K562 (cell line): ENCODE results near the gene HPSE2. TPM values are rescaled to one million over a fixed set of nuclear protein-coding genes. Genes with fewer than 3 reads are reported as not detected.

ENCODE experiments used
- ATAC-seq: fragments of 200-7000 bp; cut with Tn5 transposase; 3 replicates; pipeline ENCODE4 v1.9.1; 2020; ENCODE audit warnings: moderate library complexity
- BruUV-seq: library from RNA; stranded (reverse); fragments of 400-500 nt; replicated peaks from 2 replicates; lab custom pipeline; 2021; lab: Mats Ljungman, UMichigan
- CTCF ChIA-PET: fragments of 300-600 bp; formaldehyde crosslinking; extraction: SDS; loops from one replicate; lab custom pipeline; 2021; ENCODE audit warnings: low intra/inter-chr PET ratio; lab: Yijun Ruan, JAX
- POLR2A ChIA-PET: fragments of 300-600, 350-650 bp; sonication (Branson Sonifier 250); formaldehyde crosslinking; extraction: SDS; loops from one replicate; lab custom pipeline; 2021; ENCODE audit warnings: antibody characterized with exemption, inconsistent platforms; lab: Yijun Ruan, JAX
- DNase-seq, 4 experiments: peaks; one replicate each; pipeline versions ENCODE4 v3.0.0 to v3.0.0-alpha.2; 2011 to 2018; ENCODE audit warnings: low spot score in 3 of 4, mixed read lengths in 3 of 4; ENCODE audit errors: extremely low read depth in 1 of 4
- FAIRE-seq: peaks from 2 replicates; lab custom pipeline; 2011; peaks lifted over from hg19 to GRCh38; lab: Jason Lieb, UNC
- H2AFZ ChIP-seq: 2 replicates; pipeline ENCODE4 v1.6.0; 2011; ENCODE audit warnings: low read depth, low read length, control low read depth, inconsistent platforms
- H3K27ac ChIP-seq: fragments of 200-600 bp; 3 replicates; pipeline ENCODE4 v1.8.0; 2011; ENCODE audit warnings: low read depth, mild to moderate bottlenecking, control low read depth, inconsistent platforms, low read length, moderate library complexity, mixed read lengths; ENCODE audit errors: extremely low read depth
- H3K27me3 ChIP-seq, 2 experiments: fragments of 300-600 bp in 1 of 2; 2 replicates in 1 of 2; 3 replicates in 1 of 2; pipeline versions ENCODE4 v1.6.0 to v1.8.0; 2011; ENCODE audit warnings: inconsistent platforms in 2 of 2, low read length in 2 of 2, mild to moderate bottlenecking in 1 of 2, mixed read lengths in 1 of 2, moderate library complexity in 1 of 2; ENCODE audit not compliant: control insufficient read depth in 2 of 2, insufficient read depth in 2 of 2
- H3K36me3 ChIP-seq: fragments of 300-600 bp; 3 replicates; pipeline ENCODE4 v1.8.0; 2011; ENCODE audit warnings: mild to moderate bottlenecking, low read length, inconsistent platforms; ENCODE audit not compliant: control insufficient read depth, insufficient read depth
- H3K4me1 ChIP-seq, 2 experiments: fragments of 200-600 bp in 1 of 2; replicated peaks in 1 of 2; 2 replicates in 1 of 2; 3 replicates in 1 of 2; pipeline versions ENCODE4 v1.5.1 to v1.8.0; 2011; ENCODE audit warnings: inconsistent platforms in 2 of 2, low read length in 2 of 2, mild to moderate bottlenecking in 1 of 2, mixed read lengths in 1 of 2, moderate library complexity in 1 of 2; ENCODE audit not compliant: control insufficient read depth in 2 of 2, insufficient read depth in 2 of 2
- H3K4me2 ChIP-seq: 2 replicates; pipeline ENCODE4 v1.6.1; 2011; ENCODE audit warnings: low read length, control low read depth, inconsistent platforms, mixed read lengths; ENCODE audit not compliant: insufficient read depth
- H3K4me3 ChIP-seq: fragments of 200-600 bp; sonication (generic), shearing (Covaris generic); 2 replicates; pipeline ENCODE4 v1.5.1; 2016; ENCODE audit warnings: control low read depth, inconsistent platforms
- H3K79me2 ChIP-seq: fragments of 200-600 bp; 3 replicates; pipeline ENCODE4 v1.8.0; 2011; ENCODE audit warnings: low read length, inconsistent platforms; ENCODE audit not compliant: control insufficient read depth, insufficient read depth
- H3K9ac ChIP-seq, 2 experiments: 2 replicates each; pipeline versions ENCODE4 v1.6.0 to v1.6.1; 2011; ENCODE audit warnings: low read depth in 2 of 2, low read length in 2 of 2, control low read depth in 1 of 2, inconsistent platforms in 1 of 2, mild to moderate bottlenecking in 1 of 2, mixed read lengths in 1 of 2; ENCODE audit not compliant: insufficient read depth in 1 of 2
- H3K9me1 ChIP-seq: one replicate; pipeline ENCODE4 v1.6.0; 2011; ENCODE audit warnings: inconsistent platforms, mild to moderate bottlenecking, low read length, moderate library complexity; ENCODE audit not compliant: control insufficient read depth, insufficient read depth
- H3K9me3 ChIP-seq: replicated peaks from 2 replicates; pipeline ENCODE4 v1.5.1; 2011; ENCODE audit warnings: low read depth, low read length, inconsistent platforms; ENCODE audit not compliant: control insufficient read depth, insufficient read depth
- H4K20me1 ChIP-seq: replicated peaks from 2 replicates; pipeline ENCODE4 v1.6.1; 2011; ENCODE audit warnings: low read length, inconsistent platforms, mixed read lengths; ENCODE audit not compliant: control insufficient read depth, insufficient read depth
- CHAMP1 ChIP-seq: fragments of 450-650 bp; IDR thresholded peaks from 2 replicates; pipeline ENCODE4 v1.6.1; 2016; ENCODE audit warnings: mild to moderate bottlenecking
- ESRRB ChIP-seq: fragments of 250-450 bp; sonication (Bioruptor Pico); IDR thresholded peaks from 2 replicates; pipeline ENCODE4 v1.5.0; 2020; ENCODE audit warnings: mild to moderate bottlenecking, moderate library complexity, borderline replicate concordance
- HCFC1 ChIP-seq: IDR thresholded peaks from 2 replicates; pipeline ENCODE4 v1.6.1; 2012; ENCODE audit warnings: low read depth, low read length, improper control_type of control experiment
- KAT2B ChIP-seq: IDR thresholded peaks from one replicate; pipeline ENCODE4 v1.6.1; 2012; ENCODE audit warnings: low read depth, mild to moderate bottlenecking, control low read depth, inconsistent platforms, low read length, moderate library complexity
- MGA ChIP-seq: fragments of 450-650 bp; IDR thresholded peaks from 2 replicates; pipeline ENCODE4 v1.6.1; 2016; ENCODE audit warnings: mild to moderate bottlenecking, moderate library complexity
- NEUROD1 ChIP-seq: fragments of 150-350 bp; IDR thresholded peaks from 2 replicates; pipeline ENCODE4 v1.6.1; 2014; ENCODE audit warnings: borderline replicate concordance, low read length, low read depth; ENCODE audit not compliant: partially characterized antibody
- ZBED1 ChIP-seq: IDR thresholded peaks from 2 replicates; pipeline ENCODE4 v1.6.1; 2014
- ZKSCAN1 ChIP-seq: fragments of 150-350 bp; IDR thresholded peaks from 2 replicates; pipeline ENCODE4 v1.6.1; 2016; ENCODE audit warnings: low read depth, low read length
- ZNF41 ChIP-seq: fragments of 250-450 bp; sonication (Bioruptor Pico); conservative IDR thresholded peaks from 2 replicates; pipeline ENCODE4 v1.4.0; 2020; ENCODE audit warnings: mild to moderate bottlenecking
- ZNF830 ChIP-seq: fragments of 250-450 bp; sonication (Bioruptor Pico); IDR thresholded peaks from 2 replicates; pipeline ENCODE4 v1.5.0; 2021; ENCODE audit warnings: mild to moderate bottlenecking
- WGBS: fragments of 100-300 bp; shearing (Covaris generic); methylation state at CpG from one replicate; pipeline ENCODE4 v1.1.6; 2016; ENCODE audit warnings: low coverage, mixed read lengths; ENCODE audit not compliant: insufficient coverage; ENCODE audit errors: missing lambda C conversion rate; 5-methylcytosine and 5-hydroxymethylcytosine counted together
- in situ Hi-C: fragments of 300-500 bp; cut with MboI; formaldehyde crosslinking; loops from 4 replicates; pipeline ENCODE4 v1.15.0; 2018; ENCODE audit warnings: inconsistent platforms, mixed read lengths
- intact Hi-C: fragments of 100-400 bp; cut with micrococcal nuclease; formaldehyde crosslinking; loops from 2 replicates; pipeline ENCODE4 v1.14.2; 2022
- polyA plus RNA-seq, 8 experiments: library from polyadenylated mRNA; depleted of rRNA in 4 of 8; stranded (reverse) in 5 of 8; unstranded in 3 of 8; fragments of >200 nt; fragmentation: Nextera tagmentation in 2 of 8; fragmentation: Illumina TruSeq in 1 of 8; extraction: Ambion mirVana in 2 of 8; extraction: Trizol in 1 of 8; gene quantifications; 2 replicates each; pipeline versions ENCODE4 v1.2.1 to v1.2.3, GENCODE V29; 2011 to 2014; ENCODE audit warnings: inconsistent platforms in 1 of 8, missing spikeins in 1 of 8
- total RNA-seq, 7 experiments: library from RNA; depleted of rRNA in 6 of 7; stranded (reverse); fragments of >200 nt in 6 of 7; fragmentation: Illumina TruSeq in 2 of 7; extraction: Trizol in 2 of 7; gene quantifications; 2 replicates each; pipeline versions ENCODE4 v1.2.1 to v1.2.3, GENCODE V29; 2011 to 2021; ENCODE audit warnings: low replicate concordance in 1 of 7

Gene HPSE2
- total and polyA plus RNA-seq, 9 of the 15 experiments (the other 6 are each of a cell fraction or from before 2014, with no cell fraction given) = 0.03 to 0.10 (median 0.04) TPM; not detected in 2

- no peak overlapping the region for H3K9ac ChIP-seq
- in situ Hi-C loops = no loop called here
- CTCF ChIA-PET = no interaction called here
- no peaks in the 10 kb centered on the region for H3K9me3 ChIP-seq
- no peak overlapping the region for H3K27ac ChIP-seq
- no peaks in the 10 kb centered on the region for H3K4me1 ChIP-seq
- no peaks in the 10 kb centered on the region for H3K36me3 ChIP-seq
- FAIRE-seq (no peak), DNase-seq (no peak), ATAC-seq (no peak)
- POLR2A ChIA-PET = no interaction called here
- H3K4me2 ChIP-seq = no peak overlapping the region
- H2AFZ ChIP-seq = no peak overlapping the region
- H4K20me1 ChIP-seq = no peaks in the 10 kb centered on the region
- H3K9me1 ChIP-seq = no peaks in the 10 kb centered on the region
- H3K4me3 ChIP-seq = no peak overlapping the region
- H3K27me3 ChIP-seq = no peaks in the 10 kb centered on the region
- 3% methylated on average over 3 of the region's 3 CpGs for WGBS
- intact Hi-C loops = no loop called here
- H3K79me2 ChIP-seq = no peaks in the 10 kb centered on the region
- BruUV-seq = no TSS peak
- TF ChIP-seq ZKSCAN1 = no peak
- no peak for TF ChIP-seq NEUROD1
- TF ChIP-seq HCFC1 = no peak
- no peak for TF ChIP-seq ZNF830 (CRISPR knock-in tag)
- no peak for TF ChIP-seq CHAMP1
- no peak for TF ChIP-seq MGA
- TF ChIP-seq ZNF41 (CRISPR knock-in tag) = no peak
- no peak for TF ChIP-seq ESRRB (CRISPR knock-in tag)
- TF ChIP-seq ZBED1 = no peak
- no peak for TF ChIP-seq KAT2B
Observed at GRCh38 chr10:99224766-99225165, 10.9 kb downstream of the HPSE2 start.
